Activated CD8-positive, alpha-beta memory T cell treated with anti-CD3 and anti-CD28 coated beads, Interleukin-2, amount 50 U/mL, for 1 hour (primary cell): ENCODE data around the gene NAIF1.
"Not testable (repeated sequence)": the region's sequence is repeated elsewhere in the genome, so short reads cannot be mapped to it uniquely, and the experiment has no call there.

ENCODE experiments used
- DNase-seq: peaks from one replicate; pipeline ENCODE4 v3.0.0-alpha.2; 2020; ENCODE audit errors: extremely low read depth

The NAIF1 gene

DNA sequence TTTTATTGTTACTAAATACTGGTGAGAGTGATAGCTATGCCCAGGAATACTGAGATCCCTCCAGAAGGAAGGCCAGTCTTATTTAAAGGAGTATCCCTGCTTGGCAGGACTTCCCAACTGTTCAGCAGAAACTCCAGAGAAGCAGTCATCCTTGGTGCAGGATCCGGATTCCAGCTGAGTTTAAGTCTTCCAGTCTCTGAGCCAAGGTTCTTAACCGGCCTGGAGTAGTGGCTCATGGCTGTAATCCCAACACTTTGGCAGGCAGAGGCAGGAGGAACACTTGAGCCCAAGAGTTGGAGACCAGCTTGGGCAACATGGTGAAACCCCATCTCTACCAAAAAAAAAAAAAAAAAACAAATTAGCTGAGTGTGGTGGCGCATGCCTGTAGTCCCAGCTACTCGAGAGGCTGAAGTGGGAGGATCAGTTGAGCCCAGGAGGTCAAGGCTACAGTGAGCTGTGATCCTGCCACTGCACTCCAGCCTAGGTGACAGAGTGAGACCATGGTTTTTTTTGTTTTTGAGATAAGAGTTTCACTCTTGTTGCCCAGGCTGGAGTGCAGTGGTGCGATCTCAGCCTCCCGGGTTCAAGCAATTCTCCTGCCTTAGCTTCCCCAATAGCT lies 7.6 kb downstream of the NAIF1 start:
- no peak for DNase-seq

DNA sequence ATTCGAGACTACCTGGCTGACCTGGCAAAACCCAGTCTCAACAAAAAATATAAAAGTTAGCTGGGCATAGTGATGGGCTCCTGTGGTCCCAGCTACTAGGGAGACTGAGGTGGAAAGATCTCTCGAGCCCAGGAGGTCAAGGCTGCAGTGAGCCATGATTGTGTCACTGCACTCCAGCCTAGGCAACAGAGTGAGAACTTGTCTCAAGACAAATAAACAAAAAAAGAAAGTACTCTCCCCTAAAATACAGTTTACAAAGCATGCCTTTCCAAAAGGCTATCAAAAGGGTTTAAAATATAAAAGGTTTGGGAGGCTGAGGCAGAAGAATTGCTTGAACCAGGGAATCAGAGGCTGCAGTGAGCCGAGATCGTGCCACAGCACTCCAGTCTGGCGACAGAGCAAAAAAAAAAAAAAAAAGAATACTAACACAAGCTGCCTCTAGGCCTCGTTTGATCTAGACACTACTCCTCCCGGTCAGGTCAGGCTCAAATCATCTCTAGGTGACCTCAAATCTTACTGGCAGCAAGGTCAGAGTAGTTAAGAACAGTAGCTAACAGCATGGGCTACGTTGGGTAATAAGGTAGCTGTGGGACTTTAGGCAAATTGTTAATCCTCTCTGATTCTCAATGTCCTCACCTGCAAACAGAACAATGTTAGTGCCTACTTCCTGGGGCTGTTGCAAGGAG lies 9.3 kb downstream of the NAIF1 start:
- DNase-seq, result no peak

DNA sequence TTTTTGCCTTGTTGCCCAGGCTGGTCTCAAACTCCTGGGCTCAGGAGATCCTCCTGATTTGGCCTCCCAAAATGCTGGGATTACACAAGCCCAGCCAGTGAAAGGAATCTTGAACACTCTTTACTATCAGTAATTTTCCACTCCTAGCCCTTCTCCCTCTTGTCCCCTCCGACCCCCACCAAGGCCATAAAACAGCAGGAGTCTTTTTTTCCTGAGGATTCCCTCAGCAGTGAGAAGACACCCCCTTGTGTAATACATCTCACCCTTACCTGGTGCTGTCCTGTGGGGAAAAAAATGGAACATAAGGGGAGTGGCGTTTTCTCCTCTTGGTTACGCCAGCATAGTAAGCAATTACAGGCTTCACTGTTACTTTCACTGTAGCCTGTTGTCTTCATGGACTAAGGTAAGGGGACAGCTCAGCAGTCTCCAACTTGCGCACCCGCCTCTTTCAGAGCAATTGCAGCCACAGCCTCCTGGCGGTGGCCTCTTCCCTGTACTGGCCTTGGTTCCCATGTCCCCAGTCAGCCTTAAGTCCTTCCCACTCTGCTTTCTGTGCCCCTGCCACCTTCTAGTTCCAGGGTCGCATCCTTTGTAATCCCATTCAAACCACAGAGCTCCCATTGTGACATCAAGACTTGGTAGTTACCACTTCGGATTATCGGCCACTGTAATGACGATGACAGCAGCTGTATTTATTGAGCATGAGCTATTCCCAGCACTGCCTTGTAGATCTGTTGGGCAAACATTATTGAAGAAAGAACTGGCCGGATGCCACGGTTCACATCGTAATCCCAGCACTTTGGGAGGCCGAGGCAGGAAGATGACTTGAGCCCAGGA lies 10.0 kb downstream of the NAIF1 start:
- no peak for DNase-seq

DNA sequence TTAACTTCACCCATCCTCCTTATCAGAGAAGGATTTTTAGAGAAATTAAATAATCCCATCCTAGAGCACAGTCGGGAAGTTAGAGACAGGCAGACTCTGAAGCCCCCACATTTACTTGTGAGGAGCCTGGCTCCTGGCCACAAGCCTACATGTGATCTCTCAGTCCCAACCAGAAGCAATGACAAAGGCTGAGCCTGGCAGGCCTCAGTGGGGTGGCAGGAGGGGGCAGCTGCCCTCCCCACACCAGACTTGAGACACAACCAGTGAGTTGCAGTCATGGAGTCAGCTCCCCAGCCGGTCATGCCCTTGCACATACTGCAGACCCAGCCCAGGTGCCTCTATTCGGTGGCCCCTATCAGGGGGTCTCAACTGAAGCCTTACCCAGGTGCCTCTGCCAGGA lies 11.0 kb downstream of the NAIF1 start:
- no peak for DNase-seq

DNA sequence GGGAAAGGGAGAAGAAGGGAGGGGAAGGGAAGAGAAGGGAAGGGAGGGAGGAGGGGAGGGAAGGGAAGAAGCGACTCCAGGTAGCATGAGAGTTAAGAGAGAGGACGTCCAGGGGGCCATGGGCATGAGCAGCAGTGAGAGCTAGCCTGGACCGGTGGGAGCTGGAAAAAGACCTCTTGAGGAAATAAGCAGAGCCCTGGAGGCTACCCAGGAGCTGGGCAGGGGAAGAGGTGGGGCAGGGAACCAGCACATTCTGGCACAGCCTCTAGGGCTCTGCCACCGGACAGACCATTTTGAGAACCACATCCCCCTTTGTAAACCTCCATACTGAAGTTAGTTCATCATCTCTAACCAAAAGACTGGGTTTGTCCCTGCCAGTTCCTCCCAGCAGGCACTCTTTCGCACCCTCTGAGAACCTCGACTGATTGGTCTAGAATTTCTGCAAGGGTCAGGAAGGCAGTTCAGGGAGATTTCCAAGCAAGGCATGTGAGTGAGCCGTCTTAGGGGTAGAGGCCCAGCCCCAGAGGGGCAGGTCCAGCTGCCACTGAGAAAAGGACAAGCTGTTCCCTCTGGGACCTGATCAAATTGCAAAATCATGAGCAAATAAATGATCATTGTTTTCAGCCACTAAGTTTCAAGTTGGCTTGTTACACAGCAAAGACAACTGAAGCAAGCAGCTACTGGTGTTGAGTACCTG lies 11.6 kb downstream of the NAIF1 start:
- DNase-seq, result no peak

DNA sequence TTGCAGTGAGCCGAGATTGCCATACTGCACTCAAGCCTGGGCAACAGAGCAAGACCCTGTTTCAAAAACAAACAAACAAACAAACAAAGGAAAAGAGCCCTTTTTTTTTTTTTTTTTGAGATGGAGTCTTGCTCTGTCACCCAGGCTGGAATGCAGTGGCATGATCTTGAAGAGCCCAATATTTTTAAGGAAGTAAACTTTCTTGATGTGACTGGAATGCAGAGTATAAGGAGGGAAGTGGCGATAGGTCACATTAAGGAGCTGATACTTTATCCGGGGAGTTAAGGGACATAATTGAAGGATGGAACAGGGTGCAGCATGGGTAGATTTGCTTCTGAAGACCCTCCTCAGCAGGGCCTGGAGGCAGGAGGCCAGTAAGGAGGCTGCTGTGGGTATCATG lies 13.0 kb downstream of the NAIF1 start:
- DNase-seq, result no peak

DNA sequence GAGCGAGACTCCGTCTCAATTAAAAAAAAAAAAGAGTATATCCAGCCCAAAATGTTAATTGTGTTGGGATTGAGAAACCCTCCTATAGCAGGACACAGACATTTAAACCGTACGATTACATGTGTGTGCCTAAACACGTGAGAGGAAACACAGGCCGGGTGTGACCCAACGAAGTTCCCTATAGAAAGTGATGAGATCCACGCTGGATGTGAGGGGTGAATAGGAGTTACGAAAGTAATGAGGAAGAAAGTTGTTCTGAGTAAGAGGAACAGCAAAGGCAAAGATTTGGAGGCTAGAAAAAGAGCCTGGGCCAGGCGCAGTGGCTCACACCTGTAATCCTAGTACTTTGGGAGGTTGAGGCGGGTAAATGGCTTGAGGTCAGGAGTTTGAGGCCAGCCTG lies 13.6 kb downstream of the NAIF1 start:
- DNase-seq, result no peak

DNA sequence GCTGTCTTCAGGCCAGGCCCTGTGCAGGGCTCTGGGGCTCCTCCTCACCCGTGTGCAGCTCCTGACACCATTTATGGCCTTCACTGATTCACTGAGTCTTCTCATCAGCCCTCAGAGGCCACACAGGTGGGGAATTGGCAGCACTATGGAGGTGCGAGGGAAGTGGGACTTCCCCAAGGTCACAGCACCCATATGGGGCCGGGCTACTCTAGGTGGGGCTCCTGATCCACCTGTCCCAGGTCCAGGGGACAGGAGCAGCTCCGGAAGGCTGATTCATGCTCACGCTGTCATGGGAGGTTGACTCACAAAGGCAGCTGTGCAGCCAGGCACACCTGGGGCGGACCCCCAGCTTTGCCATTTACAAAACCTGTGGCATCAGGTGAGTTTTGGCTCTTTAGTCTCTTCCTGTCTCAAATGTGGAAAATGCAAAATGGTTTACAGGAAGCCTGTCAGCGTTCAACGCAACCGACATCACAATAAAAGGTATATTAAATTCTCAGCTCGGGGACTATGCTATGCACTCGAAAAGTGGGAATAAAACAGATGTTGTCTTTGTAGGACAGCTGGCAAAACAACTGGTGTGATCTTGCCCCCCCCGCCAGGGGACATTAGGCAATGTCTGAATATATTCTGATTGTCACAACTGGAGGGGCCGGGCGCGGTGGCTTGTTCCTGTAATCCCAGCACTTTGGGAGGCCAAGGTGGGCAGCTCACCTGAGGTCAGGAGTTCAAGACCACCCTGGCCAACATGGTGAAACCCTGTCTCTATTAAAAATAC lies 15.0 kb downstream of the NAIF1 start:
- DNase-seq, result no peak

DNA sequence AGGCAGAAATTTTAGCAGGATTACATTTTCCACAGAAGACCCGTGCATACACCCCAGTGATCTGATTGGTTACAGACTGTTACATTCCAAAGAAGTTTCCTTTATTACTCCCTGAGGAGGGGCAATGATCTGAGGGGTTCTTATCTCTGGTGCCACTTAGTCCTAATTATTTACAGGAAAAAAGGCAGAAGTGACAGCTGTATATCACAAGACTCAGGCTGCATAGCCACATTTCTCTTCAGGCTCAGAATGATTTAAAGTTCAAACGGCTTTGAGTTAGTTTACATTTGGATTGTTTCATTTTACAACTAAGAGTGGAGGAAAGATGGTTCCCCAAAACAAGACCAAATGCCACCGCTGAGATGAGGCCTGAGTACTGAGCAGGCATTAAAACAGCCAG lies 17.3 kb downstream of the NAIF1 start:
- no peak for DNase-seq

DNA sequence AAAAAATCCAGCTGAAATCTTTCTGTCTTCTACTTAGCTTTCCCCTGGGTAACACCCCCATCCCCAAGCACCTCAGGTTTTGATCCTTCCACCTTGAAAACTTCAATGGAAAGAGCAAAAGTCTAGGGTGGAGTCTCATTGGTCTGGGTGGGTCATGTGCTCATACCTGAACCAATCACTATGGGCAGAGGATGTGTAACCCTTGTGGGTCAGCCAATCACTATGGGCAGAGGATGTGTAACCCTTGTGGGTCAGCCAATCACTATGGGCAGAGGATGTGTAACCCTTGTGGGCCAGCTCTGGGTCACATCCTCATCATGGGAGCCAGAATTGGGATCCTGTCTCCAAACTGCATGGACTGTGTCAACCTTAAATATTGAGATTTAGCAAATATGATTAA lies 18.5 kb downstream of the NAIF1 start:
- DNase-seq, result no peak

DNA sequence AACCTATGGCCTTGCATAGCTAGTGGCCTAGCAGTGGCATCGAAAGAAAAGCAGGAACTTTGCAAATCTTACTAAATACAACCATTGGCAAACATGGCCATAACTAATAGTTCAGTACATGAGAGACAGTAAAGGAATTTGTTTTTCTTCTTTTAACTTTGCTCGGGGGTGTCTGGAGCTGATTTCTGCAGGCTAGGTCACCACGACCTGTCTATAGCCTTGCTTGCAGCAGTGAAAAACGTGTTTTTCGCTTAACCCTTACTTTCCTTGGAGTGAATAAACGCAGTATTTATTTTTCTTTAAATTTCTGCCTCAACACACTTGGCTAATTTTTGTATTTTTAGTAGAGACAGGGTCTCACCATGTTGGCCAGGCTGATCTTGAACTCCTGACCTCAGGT lies 19.9 kb downstream of the NAIF1 start:
- DNase-seq, result no peak

DNA sequence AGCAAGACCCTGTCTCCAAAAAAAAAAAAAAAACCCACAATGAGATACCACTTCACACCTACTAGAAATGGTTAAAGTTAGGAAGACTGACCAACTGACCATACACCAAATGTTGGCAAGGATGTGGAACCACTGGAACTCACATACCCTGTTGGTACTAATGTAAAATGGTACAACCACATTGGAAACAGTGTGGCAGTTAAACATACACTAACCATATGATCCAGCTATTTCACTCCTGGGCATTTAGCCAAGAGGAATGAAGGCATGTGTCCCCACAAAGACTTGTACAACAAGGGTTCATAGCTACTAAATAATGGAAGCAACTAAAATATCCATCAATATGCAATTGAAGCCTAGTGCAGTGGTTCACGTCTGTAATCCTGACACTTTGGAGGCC lies 21.3 kb downstream of the NAIF1 start:
- DNase-seq, result no peak

DNA sequence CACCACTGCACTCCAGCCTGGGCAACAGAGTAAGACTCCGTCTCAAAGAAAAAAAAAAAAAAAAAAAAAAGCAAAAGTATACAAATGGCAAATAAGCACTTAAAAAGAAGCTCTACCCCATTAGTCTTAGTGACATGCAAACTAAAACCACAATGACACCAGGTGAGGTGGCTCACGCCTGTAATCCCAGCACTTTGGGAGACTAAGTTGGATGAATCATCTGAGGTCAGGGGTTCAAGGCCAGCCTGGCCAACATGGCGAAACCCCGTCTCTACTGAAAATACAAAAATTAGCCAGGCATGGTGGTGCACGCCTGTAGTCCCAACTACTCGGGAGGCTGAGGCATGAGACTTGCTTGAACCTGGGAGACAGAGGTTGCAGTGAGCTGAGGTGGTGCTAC lies 21.7 kb downstream of the NAIF1 start:
- DNase-seq, result not testable (repeated sequence)

DNA sequence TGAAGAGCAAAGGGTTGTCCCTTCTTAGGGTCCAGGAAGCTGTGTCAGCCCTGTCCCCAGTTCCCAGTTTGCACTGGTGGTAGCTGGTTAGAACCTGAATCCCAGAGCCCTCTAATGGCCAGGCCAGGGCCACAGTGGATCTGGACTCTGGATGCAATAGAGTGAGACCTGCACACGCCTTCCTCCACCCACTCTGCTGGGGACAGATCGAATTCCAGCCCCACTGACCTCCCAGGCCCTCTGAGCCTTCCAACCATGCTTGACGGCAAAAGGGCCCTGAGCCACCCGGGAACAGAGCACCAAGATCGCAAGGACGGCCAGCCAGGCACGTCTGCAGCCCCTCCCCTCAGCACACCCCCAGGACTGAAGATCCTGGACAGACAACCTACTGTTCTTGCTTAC lies 23.7 kb downstream of the NAIF1 start:
- DNase-seq, result no peak

DNA sequence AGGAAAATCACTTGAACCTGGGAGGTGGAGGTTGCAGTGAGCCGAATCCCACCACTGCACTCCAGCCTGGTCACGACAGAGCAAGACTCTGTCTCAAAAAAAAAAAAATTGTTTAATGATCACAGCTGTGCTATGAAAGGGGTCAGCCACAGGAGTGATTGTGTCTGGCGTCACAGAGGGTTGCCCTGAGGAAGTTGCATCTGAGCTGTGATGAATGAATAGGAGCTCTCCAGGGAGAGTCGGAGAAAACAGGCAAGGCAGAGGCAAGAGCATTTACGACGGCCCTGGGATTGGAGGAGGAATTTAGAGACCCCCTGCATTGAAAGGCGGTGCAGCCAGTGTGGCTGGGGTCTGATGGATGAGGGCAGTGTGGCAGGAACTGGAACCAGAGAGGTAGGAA lies 25.1 kb downstream of the NAIF1 start:
- DNase-seq, result no peak

DNA sequence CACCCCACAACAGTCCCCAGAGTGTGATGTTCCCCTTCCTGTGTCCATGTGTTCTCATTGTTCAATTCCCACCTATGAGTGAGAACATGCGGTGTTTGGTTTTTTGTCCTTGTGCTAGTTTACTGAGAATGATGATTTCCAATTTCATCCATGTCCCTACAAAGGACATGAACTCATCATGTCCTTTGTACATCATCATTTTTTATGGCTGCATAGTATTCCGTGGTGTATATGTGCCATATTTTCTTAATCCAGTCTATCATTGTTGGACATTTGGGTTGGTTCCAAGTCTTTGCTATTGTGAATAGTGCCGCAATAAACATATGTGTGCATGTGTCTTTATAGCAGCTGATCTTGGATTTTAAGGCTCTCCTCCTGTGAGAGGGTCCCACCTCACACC lies 26.3 kb downstream of the NAIF1 start:
- DNase-seq, result not testable (repeated sequence)

DNA sequence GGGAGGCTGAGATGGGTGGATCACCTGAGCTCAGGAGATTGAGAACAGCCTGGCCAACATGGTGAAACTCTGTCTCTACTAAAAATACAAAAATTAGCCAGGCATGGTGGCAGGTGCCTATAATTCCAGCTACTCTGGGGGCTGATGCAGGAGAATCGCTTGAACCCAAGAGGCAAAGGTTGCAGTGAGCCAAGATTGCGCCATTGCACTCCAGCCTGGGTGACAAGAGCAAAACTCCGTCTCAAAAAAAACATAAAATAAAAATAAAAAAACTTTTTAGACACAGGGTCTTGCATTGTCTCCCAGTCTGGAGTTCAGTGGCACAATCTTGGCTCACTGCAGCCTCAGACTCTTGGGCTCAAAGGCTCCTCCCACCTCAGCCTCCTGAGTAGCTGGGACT lies 30.6 kb downstream of the NAIF1 start:
- not testable (repeated sequence) for DNase-seq

DNA sequence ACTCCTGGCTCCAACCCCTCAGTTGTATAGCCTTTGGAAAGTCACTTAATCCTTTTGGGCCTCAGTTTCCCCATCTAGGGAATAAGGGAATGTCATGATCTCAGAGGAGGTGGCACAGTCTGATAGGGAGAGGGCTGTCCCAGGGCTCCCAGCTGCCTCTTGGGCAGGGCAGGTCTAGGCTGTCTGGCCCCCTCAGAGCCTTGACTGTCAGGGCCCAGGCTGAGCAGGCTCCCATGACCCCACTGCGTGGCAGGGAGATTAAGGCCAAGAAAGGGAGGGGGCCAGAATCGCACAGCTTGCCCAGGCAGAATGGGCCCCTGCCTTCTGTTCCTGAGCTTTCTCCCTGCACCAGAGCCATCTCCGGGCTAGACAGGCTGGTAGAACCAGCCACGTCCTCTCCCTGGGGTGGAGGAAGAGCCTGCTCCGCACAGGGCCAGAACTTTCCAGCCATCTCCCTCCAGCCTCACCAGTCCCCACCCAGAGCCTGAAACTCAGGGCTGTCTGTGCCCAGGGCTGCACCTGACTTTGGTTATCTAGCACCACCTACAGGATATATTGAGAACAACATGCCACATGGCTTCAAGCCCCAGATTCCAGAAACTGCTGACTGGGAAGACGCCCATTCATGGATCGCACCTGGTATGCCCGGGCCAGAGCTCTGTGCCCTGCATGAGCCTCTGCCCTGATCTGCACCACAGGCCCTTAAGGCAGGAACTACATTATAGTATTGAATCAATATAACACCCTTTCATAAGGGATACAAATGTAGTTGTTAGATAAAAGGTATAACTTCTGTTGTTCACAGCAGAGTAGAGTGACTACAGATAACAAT lies 32.1 kb downstream of the NAIF1 start:
- no peak for DNase-seq

DNA sequence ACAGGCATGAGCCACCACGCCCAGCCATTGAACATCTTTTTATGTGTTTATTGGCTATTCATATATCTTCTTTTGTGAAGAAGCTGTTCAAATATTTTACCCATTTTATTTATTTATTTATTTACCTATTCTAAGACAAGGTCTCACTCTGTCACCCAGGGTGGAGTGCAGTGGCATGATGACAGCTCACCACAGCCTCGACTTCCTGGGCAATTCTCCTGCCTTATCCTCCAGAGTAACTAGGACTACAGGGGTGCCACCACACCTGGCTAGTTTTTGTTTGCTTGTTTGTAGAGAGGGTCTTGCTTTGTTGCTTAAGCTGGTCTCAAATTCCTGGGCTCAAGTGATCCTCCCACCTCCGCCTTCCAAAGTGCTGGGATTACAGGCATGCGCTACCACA lies 33.5 kb downstream of the NAIF1 start:
- DNase-seq, result no peak

DNA sequence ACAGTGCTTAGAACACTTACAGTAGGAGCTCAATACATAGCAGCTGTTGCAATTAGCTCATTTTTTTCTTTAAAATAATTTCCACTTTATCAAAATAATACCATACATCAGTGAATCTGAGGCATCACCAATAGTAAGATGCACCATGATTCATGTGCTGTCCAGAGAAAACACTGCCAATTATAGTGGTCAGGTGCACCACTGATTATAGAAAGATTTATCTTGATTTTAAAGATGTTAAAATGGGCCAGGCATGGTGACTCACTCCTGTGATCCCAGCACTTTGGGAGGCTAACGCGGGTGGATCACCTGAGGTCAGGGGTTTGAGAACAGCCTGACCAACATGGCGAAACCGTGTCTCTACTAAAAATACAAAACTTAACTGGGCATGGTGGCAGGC lies 39.4 kb downstream of the NAIF1 start:
- no peak for DNase-seq
